ENCODE results near the gene PRAC2.

The PRAC2 gene

GRCh38 chr17:48747445-48748363 lies 24.7 kb downstream of the PRAC2 start:
- no peak for TF ChIP-seq CTCF (IDR thresholded peaks at IDR 0.05; ENCODE audit: control insufficient read depth, extremely low read depth, insufficient read depth)
- DNase-seq (ENCODE audit: low read depth) = no peak
- peak overlapping the region; percentile 56 for H3K4me3 ChIP-seq (ENCODE audit: low read depth, low read length)

- H3K4me3 ChIP-seq (ENCODE audit: low read depth, low read length) = peak overlapping the region; percentile 56
- no peak for DNase-seq (ENCODE audit: low read depth)
- no peak for TF ChIP-seq CTCF (IDR thresholded peaks at IDR 0.05; ENCODE audit: control insufficient read depth, extremely low read depth, insufficient read depth)
Observed at GRCh38 chr17:48748718-48749566, 26.0 kb downstream of the PRAC2 start.

- peak overlapping the region; percentile 56 for H3K4me3 ChIP-seq (ENCODE audit: low read depth, low read length)
- no peak for TF ChIP-seq CTCF (IDR thresholded peaks at IDR 0.05; ENCODE audit: control insufficient read depth, extremely low read depth, insufficient read depth)
- DNase-seq (ENCODE audit: low read depth) = no peak
Observed at GRCh38 chr17:48749621-48750553, 26.9 kb downstream of the PRAC2 start.

- peak; percentile 49 for TF ChIP-seq CTCF (IDR thresholded peaks at IDR 0.05; ENCODE audit: control insufficient read depth, extremely low read depth, insufficient read depth)
- H3K4me3 ChIP-seq (ENCODE audit: low read depth, low read length) = no peak overlapping the region
- no peak for DNase-seq (ENCODE audit: low read depth)
Observed at GRCh38 chr17:48751172-48751571, 28.2 kb downstream of the PRAC2 start.

GRCh38 chr17:48751733-48752398 lies 28.9 kb downstream of the PRAC2 start:
- H3K4me3 ChIP-seq (ENCODE audit: low read depth, low read length) = no peak overlapping the region
- TF ChIP-seq CTCF (IDR thresholded peaks at IDR 0.05; ENCODE audit: control insufficient read depth, extremely low read depth, insufficient read depth) = no peak
- no peak for DNase-seq (ENCODE audit: low read depth)
